Hepatocyte (in vitro differentiated cells): Measurements from ENCODE around the gene TPM4. TPM values are rescaled to one million over a fixed set of nuclear protein-coding genes. Genes with fewer than 3 reads are reported as not detected.
"Not testable (repeated sequence)": the region's sequence is repeated elsewhere in the genome, so short reads cannot be mapped to it uniquely, and the experiment has no call there.

Source experiments
- DNase-seq: peaks from one replicate; pipeline ENCODE4 v3.0.0-alpha.2; 2016; ENCODE audit warnings: low spot score
- H2AFZ ChIP-seq: fragments of 200-600 bp; sonication (generic); 2 replicates; pipeline ENCODE4 v1.6.0; 2016; ENCODE audit warnings: antibody characterized with exemption, mild to moderate bottlenecking
- H3K27ac ChIP-seq: fragments of 200-600 bp; sonication (generic); 2 replicates; pipeline ENCODE4 v1.5.1; 2016; ENCODE audit warnings: mild to moderate bottlenecking
- H3K27me3 ChIP-seq: fragments of 200-600 bp; sonication (generic); 2 replicates; pipeline ENCODE4 v1.6.1; 2016
- H3K36me3 ChIP-seq: fragments of 200-600 bp; sonication (generic); replicated peaks from 2 replicates; pipeline ENCODE4 v1.5.1; 2016; ENCODE audit warnings: low read depth; ENCODE audit not compliant: insufficient read depth
- H3K4me1 ChIP-seq: fragments of 200-600 bp; sonication (generic); 2 replicates; pipeline ENCODE4 v1.5.1; 2016; ENCODE audit warnings: mild to moderate bottlenecking, moderate library complexity; ENCODE audit not compliant: insufficient read depth
- H3K4me2 ChIP-seq: fragments of 200-600 bp; sonication (generic); 2 replicates; pipeline ENCODE4 v1.6.0; 2016
- H3K4me3 ChIP-seq: fragments of 200-600 bp; sonication (generic); 2 replicates; pipeline ENCODE4 v1.5.1; 2016; ENCODE audit warnings: mild to moderate bottlenecking
- H3K79me2 ChIP-seq: fragments of 200-600 bp; sonication (generic); 2 replicates; pipeline ENCODE4 v1.6.0; 2017; ENCODE audit warnings: mild to moderate bottlenecking
- H3K9me2 ChIP-seq: fragments of 200-600 bp; sonication (generic); replicated peaks from 2 replicates; pipeline ENCODE4 v1.6.0; 2017; ENCODE audit warnings: mild to moderate bottlenecking; ENCODE audit not compliant: insufficient read depth
- H3K9me3 ChIP-seq: fragments of 200-600 bp; sonication (generic); 2 replicates; pipeline ENCODE4 v1.5.1; 2016; ENCODE audit warnings: low read depth, mild to moderate bottlenecking
- H4K20me1 ChIP-seq: fragments of 200-600 bp; sonication (generic); 2 replicates; pipeline ENCODE4 v1.6.0; 2016; ENCODE audit warnings: mild to moderate bottlenecking; ENCODE audit not compliant: insufficient read depth, poor library complexity, severe bottlenecking
- CTCF ChIP-seq: fragments of 200-600 bp; sonication (generic); IDR thresholded peaks from 2 replicates; pipeline ENCODE4 v1.5.1; 2016; ENCODE audit warnings: antibody characterized with exemption, mild to moderate bottlenecking; ENCODE audit not compliant: poor library complexity
- EZH2 ChIP-seq: fragments of 200-600 bp; sonication (generic); IDR thresholded peaks from 2 replicates; pipeline ENCODE4 v1.6.1; 2016; ENCODE audit warnings: antibody characterized with exemption, mild to moderate bottlenecking, borderline replicate concordance
- EZH2phosphoT487 ChIP-seq: fragments of 200-600 bp; sonication (generic); IDR thresholded peaks from one replicate; pipeline ENCODE4 v1.6.1; 2018; ENCODE audit warnings: antibody characterized with exemption, mild to moderate bottlenecking, low read depth, moderate library complexity; ENCODE audit not compliant: unreplicated experiment, severe bottlenecking
- WGBS: methylation state at CpG from one replicate; pipeline ENCODE4 v1.1.6; 2016; ENCODE audit warnings: low lambda C conversion rate; ENCODE audit errors: missing lambda C conversion rate; 5-methylcytosine and 5-hydroxymethylcytosine counted together
- polyA plus RNA-seq: library from polyadenylated mRNA; unstranded; fragments of >200 nt; fragmentation: Nextera tagmentation; extraction: Ambion mirVana; gene quantifications from 2 replicates; pipeline ENCODE4 v1.2.1, GENCODE V29; 2016
- total RNA-seq: library from RNA; depleted of rRNA; stranded (reverse); fragments of >200 nt; gene quantifications from 2 replicates; pipeline ENCODE4 v1.2.3, GENCODE V29; 2014

The TPM4 gene
- 405 and 417 TPM in 2 replicates for total RNA-seq
- polyA plus RNA-seq = 337 and 344 TPM in 2 replicates

GRCh38 chr19:16076154-16076957, at the start of gene TPM4:
TSS of gene TPM4 (plus strand) at chr19:16076495. CDS start at chr19:16076566, 71 bp downstream.
- Histone ChIP-seq H3K9me2 (no peaks in the 10 kb centered on the region), H3K9me3 (no peaks in the 10 kb centered on the region), H3K4me2 (peak within 1 kb of the TSS; percentile 76), H3K27ac (peak within 1 kb of the TSS; percentile 97), H2AFZ (peak within 1 kb of the TSS; percentile 43), H3K27me3 (no peaks in the 10 kb centered on the region), H4K20me1 (peaks cover 23% of the 10 kb centered on the region), H3K79me2 (peaks cover 53% of the 10 kb centered on the region), H3K4me3 (peak within 1 kb of the TSS; percentile 95), H3K4me1 (peaks cover 20% of the 10 kb centered on the region), H3K36me3 (no peaks in the 10 kb centered on the region)
- TF ChIP-seq EZH2 (no peak), EZH2phosphoT487 (no peak), CTCF (no peak)
- WGBS = 2% methylated on average over 13 of the region's 101 CpGs
- peak; percentile 96 for DNase-seq

- Histone ChIP-seq H3K9me3 (no peaks in the 10 kb centered on the region), H3K4me3 (no peak overlapping the region), H4K20me1 (no peaks in the 10 kb centered on the region), H3K9me2 (no peaks in the 10 kb centered on the region), H3K36me3 (no peaks in the 10 kb centered on the region), H3K27me3 (no peaks in the 10 kb centered on the region), H3K27ac (no peak overlapping the region), H3K4me2 (no peak overlapping the region), H3K79me2 (no peaks in the 10 kb centered on the region), H2AFZ (no peak overlapping the region), H3K4me1 (no peaks in the 10 kb centered on the region)
- WGBS = 62% methylated on average over 7 of the region's 7 CpGs
- DNase-seq = no peak
- no peak for TF ChIP-seq EZH2
- TF ChIP-seq EZH2phosphoT487 = no peak
- no peak for TF ChIP-seq CTCF
Observed at GRCh38 chr19:16026756-16027155, 49.5 kb upstream of the TPM4 start.

GRCh38 chr19:16027528-16027927, 48.8 kb upstream of the TPM4 start:
- Histone ChIP-seq H3K36me3 (no peaks in the 10 kb centered on the region), H3K4me2 (no peak overlapping the region), H3K79me2 (no peaks in the 10 kb centered on the region), H3K9me3 (no peaks in the 10 kb centered on the region), H3K4me1 (no peaks in the 10 kb centered on the region), H3K27ac (no peak overlapping the region), H4K20me1 (no peaks in the 10 kb centered on the region), H3K27me3 (no peaks in the 10 kb centered on the region), H3K4me3 (no peak overlapping the region), H3K9me2 (no peaks in the 10 kb centered on the region), H2AFZ (no peak overlapping the region)
- no peak for TF ChIP-seq EZH2
- TF ChIP-seq CTCF = no peak
- no peak for TF ChIP-seq EZH2phosphoT487
- WGBS = 89% methylated on average over 6 of the region's 6 CpGs
- no peak for DNase-seq

GRCh38 chr19:16030155-16030554, 46.1 kb upstream of the TPM4 start:
- not testable (repeated sequence) for H3K4me2 ChIP-seq, H3K9me2 ChIP-seq, DNase-seq, H3K79me2 ChIP-seq, H3K9me3 ChIP-seq, H2AFZ ChIP-seq, H3K27ac ChIP-seq, H3K4me3 ChIP-seq, H4K20me1 ChIP-seq, H3K4me1 ChIP-seq, H3K27me3 ChIP-seq, H3K36me3 ChIP-seq
- 85% methylated on average over 12 of the region's 12 CpGs for WGBS
